AG08396 (cell line): ENCODE data around the gene CDKN2AIP.
"Not testable (repeated sequence)": the region's sequence is repeated elsewhere in the genome, so short reads cannot be mapped to it uniquely, and the experiment has no call there.

ENCODE experiments used
- DNase-seq: peaks from one replicate; pipeline ENCODE4 v3.0.0; 2012; ENCODE audit warnings: low spot score, mixed read lengths

CDKN2AIP gene

DNA sequence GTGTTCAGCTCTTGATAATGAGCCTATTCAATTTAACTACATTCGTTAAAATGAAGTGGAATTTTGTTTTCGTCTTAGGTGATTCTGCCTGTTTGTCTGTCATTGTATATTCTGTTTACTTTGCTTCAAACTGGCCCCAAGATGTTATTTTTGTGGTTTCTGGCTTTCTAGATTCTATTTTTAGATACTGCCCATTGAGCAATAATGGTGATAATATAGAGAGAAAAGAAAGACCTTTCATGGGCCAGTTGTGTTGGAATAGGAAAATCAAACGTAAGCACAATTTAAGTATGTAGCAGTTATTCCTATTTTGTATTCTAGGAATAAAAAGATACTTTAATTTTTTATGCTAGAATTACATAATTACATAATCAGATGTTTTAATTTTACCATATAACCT is 4.0 kb downstream of the CDKN2AIP start:
- DNase-seq = no peak

DNA sequence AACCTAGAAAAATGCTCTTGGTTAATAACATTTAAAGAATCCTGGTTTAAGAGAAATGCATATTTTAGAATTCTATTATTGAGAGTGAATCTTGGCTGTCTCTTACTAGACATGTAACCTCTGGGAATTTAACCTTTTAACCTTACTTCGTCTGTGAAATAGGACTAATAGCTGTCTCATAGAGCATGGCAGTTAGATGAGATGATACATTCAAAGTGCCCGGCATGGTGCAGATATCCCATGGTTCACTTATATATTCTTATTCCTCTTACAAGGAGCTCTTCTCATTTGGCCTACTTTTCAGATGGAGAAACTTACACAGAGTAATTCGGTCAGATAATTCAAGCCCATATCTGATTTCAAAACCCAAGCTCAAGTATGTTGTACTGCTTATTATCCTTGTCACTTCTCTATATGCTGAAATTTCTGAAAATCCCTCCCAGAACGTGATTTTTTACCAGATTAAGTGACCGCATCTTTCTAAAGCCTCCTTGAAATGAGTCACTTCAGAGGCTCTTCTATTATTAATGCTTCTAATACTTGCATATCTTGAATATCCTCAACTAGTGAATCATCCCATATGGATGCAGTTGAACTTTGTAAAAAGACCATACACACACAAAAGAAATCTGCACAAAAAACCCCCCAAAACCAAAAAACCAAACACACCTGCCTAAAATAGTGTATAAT is 4.9 kb downstream of the CDKN2AIP start:
- DNase-seq = no peak

GRCh38 chr4:183450108-183450507 is 5.7 kb downstream of the CDKN2AIP start:
- no peak for DNase-seq

- no peak for DNase-seq
Observed at GRCh38 chr4:183455431-183456195, 11.2 kb downstream of the CDKN2AIP start.

DNA sequence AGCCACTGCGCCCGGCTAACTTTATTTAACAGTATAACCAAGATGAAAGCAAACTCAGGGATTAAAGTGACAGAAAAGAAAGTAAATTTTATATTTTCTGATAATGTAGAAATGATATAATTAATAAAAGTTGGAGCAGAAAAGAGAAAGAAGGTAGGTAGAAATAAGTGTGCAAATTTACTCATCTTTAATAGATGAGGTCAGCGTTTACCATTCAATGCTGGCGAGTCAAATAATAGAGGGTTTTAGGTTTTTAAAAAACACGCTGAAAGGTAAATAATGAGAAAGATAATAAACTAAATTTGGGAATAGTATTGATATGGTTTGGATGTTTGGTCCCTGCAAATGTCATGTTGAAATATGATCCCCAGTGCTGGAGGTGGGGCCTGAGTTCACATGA is 13.6 kb downstream of the CDKN2AIP start:
- no peak for DNase-seq

GRCh38 chr4:183463903-183464619 is 19.6 kb downstream of the CDKN2AIP start:
- DNase-seq = not testable (repeated sequence)

- DNase-seq = not testable (repeated sequence)
Observed at GRCh38 chr4:183465879-183466278, 21.4 kb downstream of the CDKN2AIP start.

GRCh38 chr4:183467246-183467645 is 22.8 kb downstream of the CDKN2AIP start:
- no peak for DNase-seq

DNA sequence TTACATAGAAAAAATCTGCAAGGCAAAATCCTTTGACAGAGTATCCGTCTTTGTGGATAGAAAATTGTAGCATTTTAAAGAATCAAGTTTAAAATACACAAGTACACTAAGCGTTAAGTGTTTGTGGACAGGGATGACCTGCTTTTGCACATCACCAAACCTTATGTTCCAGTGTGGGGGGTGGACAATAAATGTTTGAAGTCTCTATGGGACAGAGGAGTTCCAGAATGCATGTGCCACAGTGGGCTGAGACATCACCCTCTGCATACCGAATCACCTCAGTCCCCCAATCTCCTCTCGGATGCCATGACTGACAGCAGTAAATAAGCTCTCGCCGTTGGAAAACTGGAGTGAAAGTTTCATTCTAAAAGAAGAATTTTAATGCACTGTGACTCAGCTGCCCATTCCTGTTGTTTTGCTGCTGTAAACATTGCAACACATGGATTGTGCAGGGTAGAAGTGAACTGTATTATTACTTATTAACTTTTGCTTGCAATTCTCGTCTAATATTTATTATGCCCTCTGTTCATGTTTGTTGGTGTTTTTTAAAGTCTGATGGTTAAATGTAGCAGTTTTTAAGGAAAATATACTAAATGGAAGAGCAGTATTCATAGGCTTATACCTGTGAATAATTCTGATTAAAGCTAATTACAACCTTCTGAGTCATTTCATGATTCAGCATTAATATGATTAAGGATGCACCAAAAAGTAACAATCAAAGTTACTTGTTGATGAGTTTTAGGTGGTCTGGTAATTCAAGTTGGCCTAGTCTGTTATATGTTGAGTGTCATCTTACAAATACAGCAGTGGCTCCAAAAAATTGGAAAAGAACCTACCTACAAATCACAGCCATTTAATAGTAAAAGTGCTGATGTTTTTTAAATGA is 24.0 kb downstream of the CDKN2AIP start:
- peak; percentile 31 for DNase-seq

GRCh38 chr4:183469285-183469684 is 24.8 kb downstream of the CDKN2AIP start:
- no peak for DNase-seq

DNA sequence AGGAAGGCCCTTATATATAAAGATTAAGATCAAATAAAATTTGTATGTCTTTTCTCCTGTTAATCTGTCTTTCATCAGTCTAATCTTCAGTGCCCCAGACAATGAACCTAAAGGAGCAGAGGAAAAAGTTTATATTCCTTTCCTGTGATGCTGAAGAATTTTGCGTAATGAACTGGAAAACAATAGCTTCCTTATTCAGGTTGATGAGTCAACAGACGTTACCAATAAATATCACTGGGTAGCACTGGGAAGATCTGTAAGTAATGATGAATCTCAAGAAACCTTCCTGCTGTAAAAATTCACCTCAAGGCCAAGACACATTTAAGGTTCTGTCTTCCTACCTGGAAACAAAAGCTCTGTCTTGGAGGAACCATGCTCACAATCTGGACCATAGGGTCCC is 25.5 kb downstream of the CDKN2AIP start:
- DNase-seq = no peak

- DNase-seq = no peak
Observed at GRCh38 chr4:183470821-183471220, 26.4 kb downstream of the CDKN2AIP start.

GRCh38 chr4:183471946-183472708 is 27.7 kb downstream of the CDKN2AIP start:
- DNase-seq = peak; percentile 81

DNA sequence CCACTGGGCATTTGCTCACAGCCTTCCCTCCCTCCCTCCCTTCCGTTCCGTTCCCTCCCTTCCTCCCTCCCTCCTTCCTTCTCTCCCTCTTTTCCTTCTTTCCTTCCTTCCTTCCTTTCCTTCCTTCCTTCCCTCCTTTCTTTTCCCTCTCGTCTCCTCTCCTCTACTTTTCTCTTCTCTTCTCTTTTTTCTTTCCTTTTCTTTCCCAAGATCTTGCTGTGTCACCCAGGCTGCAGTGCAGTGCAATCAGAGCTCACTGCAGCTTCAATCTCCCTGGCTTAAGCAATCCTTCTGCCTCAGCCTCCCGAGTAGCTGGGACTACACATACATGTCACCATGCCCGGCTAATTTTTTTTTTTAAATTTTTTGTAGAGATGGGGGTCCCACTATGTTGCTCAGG is 33.7 kb downstream of the CDKN2AIP start:
- no peak for DNase-seq

- no peak for DNase-seq
Observed at GRCh38 chr4:183478926-183479325, 34.5 kb downstream of the CDKN2AIP start.

- DNase-seq = not testable (repeated sequence)
Observed at GRCh38 chr4:183482515-183483095, 38.2 kb downstream of the CDKN2AIP start.

DNA sequence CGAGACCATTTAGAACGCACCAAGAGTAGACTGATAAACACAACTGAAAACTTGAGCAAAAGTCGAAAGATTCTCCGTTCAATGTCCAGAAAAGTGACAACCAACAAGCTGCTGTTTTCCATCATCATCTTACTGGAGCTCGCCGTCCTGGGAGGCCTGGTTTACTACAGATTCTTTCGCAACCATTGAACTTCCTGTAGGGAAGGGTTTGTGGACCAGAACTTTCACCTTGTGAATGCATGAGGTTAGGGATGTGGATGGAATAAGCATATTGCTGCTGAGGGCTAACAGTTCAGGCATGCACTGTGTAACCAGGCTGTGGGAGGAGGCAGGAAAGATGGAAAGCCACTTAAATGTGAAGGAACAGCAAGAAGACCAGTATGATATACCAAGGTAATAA is 39.6 kb downstream of the CDKN2AIP start:
- no peak for DNase-seq

- DNase-seq = no peak
Observed at GRCh38 chr4:183485411-183486160, 41.1 kb downstream of the CDKN2AIP start.

DNA sequence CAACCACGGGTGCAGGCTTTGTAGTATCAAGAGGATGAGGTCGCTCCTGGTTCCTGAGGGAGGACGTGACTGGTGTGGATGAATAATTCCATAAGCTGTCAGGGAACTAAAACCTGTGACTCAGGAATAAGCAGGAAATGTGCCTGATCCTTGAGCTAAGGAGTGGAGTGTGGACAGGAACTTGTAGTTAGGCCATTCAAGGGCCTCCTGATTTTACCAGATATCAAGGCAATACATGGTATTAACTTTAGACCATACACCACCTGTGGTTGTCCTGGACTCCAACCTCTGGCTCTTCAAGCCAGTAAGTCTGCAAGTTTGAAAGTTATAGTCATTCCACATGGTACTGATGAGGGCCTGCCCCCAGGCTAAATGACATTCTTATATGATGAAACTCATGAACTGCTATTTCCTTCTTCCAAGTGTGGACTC is 48.4 kb downstream of the CDKN2AIP start:
- DNase-seq = peak; percentile 35

DNA sequence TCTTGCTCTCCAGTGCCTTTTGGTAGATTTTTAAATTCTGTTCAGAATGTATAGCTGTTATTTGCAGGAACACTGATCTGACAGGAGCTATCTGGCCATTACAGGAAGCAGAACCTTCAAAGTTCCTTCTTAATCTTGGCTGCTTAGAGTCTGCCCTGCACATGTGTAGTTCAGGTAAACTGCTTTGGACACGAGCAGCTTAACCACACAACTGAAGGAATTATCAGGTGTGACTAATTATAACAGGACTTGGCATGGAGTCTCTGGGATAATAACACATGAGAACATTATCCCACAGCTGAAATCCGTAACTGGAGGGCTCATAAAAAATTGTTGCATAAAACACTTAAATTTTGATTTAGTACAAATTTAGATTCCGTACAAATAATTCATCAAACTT is 48.8 kb downstream of the CDKN2AIP start:
- DNase-seq = no peak
